PC-9 (cell line): ENCODE results near the gene MEF2C. TPM values are rescaled to one million over a fixed set of nuclear protein-coding genes. Genes with fewer than 3 reads are reported as not detected.

Experiments used
- BruUV-seq: library from RNA; stranded (reverse); fragments of 400-500 nt; replicated peaks from 2 replicates; lab custom pipeline; 2021; lab: Mats Ljungman, UMichigan
- CTCF ChIA-PET: fragments of 300-600 bp; sonication (Branson Sonifier 250); formaldehyde crosslinking; loops from one replicate; lab custom pipeline; 2022; ENCODE audit warnings: antibody characterized with exemption; lab: Charles Lee
- POLR2A ChIA-PET: fragments of 300-600 bp; sonication (Branson Sonifier 250); formaldehyde crosslinking; loops from one replicate; lab custom pipeline; 2022; ENCODE audit warnings: antibody characterized with exemption; ENCODE audit not compliant: unreplicated experiment; lab: Charles Lee
- DNase-seq, 2 experiments: peaks; one replicate each; pipeline versions ENCODE4 v3.0.0 to v3.0.0-alpha.2; 2015 to 2022; ENCODE audit warnings: mixed read lengths in 1 of 2
- H2AFZ ChIP-seq: fragments of 200-600 bp; sonication (generic); 2 replicates; pipeline ENCODE4 v1.8.1; 2017; ENCODE audit warnings: antibody characterized with exemption
- H3F3A ChIP-seq: fragments of 200-600 bp; sonication (generic); 2 replicates; pipeline ENCODE4 v1.8.1; 2017; ENCODE audit warnings: antibody characterized with exemption, mild to moderate bottlenecking, low read depth; ENCODE audit not compliant: insufficient read depth
- H3K27ac ChIP-seq: fragments of 200-600 bp; sonication (generic); 2 replicates; pipeline ENCODE4 v1.6.1; 2016; ENCODE audit warnings: mixed run types
- H3K27me3 ChIP-seq: fragments of 200-600 bp; sonication (generic); 2 replicates; pipeline ENCODE4 v1.6.1; 2016; ENCODE audit warnings: low read depth, mixed run types; ENCODE audit not compliant: insufficient read depth
- H3K36me3 ChIP-seq: fragments of 200-600 bp; sonication (generic); 2 replicates; pipeline ENCODE4 v1.6.1; 2016; ENCODE audit warnings: low read depth, mixed run types
- H3K4me1 ChIP-seq: fragments of 200-600 bp; sonication (generic); replicated peaks from 2 replicates; pipeline ENCODE4 v1.6.1; 2016; ENCODE audit warnings: mixed run types; ENCODE audit not compliant: insufficient read depth
- H3K4me2 ChIP-seq: fragments of 200-600 bp; sonication (generic); 2 replicates; pipeline ENCODE4 v1.6.1; 2017; ENCODE audit warnings: mixed run types
- H3K4me3 ChIP-seq: fragments of 200-600 bp; sonication (generic); 2 replicates; pipeline ENCODE4 v1.6.1; 2016; ENCODE audit warnings: mixed run types
- H3K79me2 ChIP-seq: fragments of 200-600 bp; sonication (generic); 2 replicates; pipeline ENCODE4 v1.6.1; 2017; ENCODE audit warnings: low read depth, mixed run types
- H3K9me2 ChIP-seq: fragments of 200-600 bp; sonication (generic); 2 replicates; pipeline ENCODE4 v1.8.1; 2017; ENCODE audit warnings: mild to moderate bottlenecking; ENCODE audit not compliant: insufficient read depth
- H3K9me3 ChIP-seq: fragments of 200-600 bp; sonication (generic); 2 replicates; pipeline ENCODE4 v1.8.1; 2016; ENCODE audit warnings: low read depth; ENCODE audit not compliant: insufficient read depth
- H4K20me1 ChIP-seq: fragments of 200-600 bp; sonication (generic); 2 replicates; pipeline ENCODE4 v1.8.1; 2017; ENCODE audit not compliant: insufficient read depth
- EZH2 ChIP-seq: fragments of 200-600 bp; sonication (generic); IDR thresholded peaks from 2 replicates; pipeline ENCODE4 v1.8.0; 2017; ENCODE audit warnings: antibody characterized with exemption, low read depth
- intact Hi-C: fragments of 100-400 bp; cut with micrococcal nuclease; formaldehyde crosslinking; loops from one replicate; pipeline ENCODE4 v1.10.0; 2022; ENCODE audit not compliant: unreplicated experiment
- total RNA-seq: library from RNA; stranded (reverse); gene quantifications from 2 replicates; pipeline ENCODE4 v1.2.3, GENCODE V29; 2021
- TF ChIP-seq, protein P1 (sequence below): fragments of 200-600 bp; sonication (generic); conservative IDR thresholded peaks from 2 replicates; pipeline ENCODE4 v1.6.1; 2017; ENCODE audit warnings: mixed run types, antibody characterized with exemption, mild to moderate bottlenecking, moderate library complexity

Gene MEF2C
- total RNA-seq, 1 experiment from 2014 or later, result 2.5 TPM

DNA sequence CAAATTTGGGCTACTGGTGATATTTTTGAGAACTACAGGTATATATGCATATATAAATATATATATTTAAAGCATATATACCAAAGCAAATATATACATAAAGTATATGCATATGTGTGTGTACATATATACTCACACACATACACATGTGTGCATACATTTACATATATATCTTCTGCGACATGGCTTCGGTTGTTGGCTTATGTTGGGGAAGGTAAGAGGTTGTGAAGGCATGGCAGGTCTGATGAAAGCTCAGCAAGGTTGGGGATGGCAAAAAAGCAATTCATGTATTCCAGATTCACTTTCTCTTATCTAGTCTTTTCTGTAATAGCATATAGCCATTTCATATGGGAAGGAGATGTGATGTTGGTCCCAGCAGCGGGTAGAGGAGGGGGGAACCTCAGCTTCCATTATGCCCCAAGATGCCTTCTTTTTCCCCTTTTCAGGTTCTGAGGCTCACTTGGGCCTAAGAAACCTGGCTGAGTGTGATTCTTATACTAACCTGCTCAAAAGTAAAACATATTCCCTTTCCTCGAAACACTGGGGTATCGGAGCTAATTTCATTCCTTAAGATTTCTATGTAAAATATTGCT, 201.7 kb downstream of the MEF2C start:
- H3K36me3 ChIP-seq, result no peaks in the 10 kb centered on the region
- H2AFZ ChIP-seq, result no peak overlapping the region
- no TSS peak for BruUV-seq
- H3K4me2 ChIP-seq, result no peak overlapping the region
- H3K27me3 ChIP-seq, result no peaks in the 10 kb centered on the region
- ChIA-PET CTCF (interaction anchor here (1.6 kb wide), 2 partner anchors 10 to 43 kb away, joined by 5 to 7 read pairs; no protein-coding TSS in a partner anchor), POLR2A (interaction anchor here (0.6 kb wide), 1 partner anchor 571 kb away, joined by 4 read pairs; no protein-coding TSS in a partner anchor)
- no peaks in the 10 kb centered on the region; the same call in 1 of the 2 replicates for H3F3A ChIP-seq
- DNase-seq, result no peak
- no peaks in the 10 kb centered on the region for H3K9me2 ChIP-seq
- no peak overlapping the region for H3K27ac ChIP-seq
- H3K4me3 ChIP-seq, result no peak overlapping the region
- H3K9me3 ChIP-seq, result no peaks in the 10 kb centered on the region
- peaks cover 10% of the 10 kb centered on the region for H3K4me1 ChIP-seq
- intact Hi-C loops, result loop anchor here (2.0 kb wide), 1 partner anchor 901 kb away; no protein-coding TSS in a partner anchor
- H3K79me2 ChIP-seq, result no peaks in the 10 kb centered on the region
- no peaks in the 10 kb centered on the region for H4K20me1 ChIP-seq
- TF ChIP-seq, protein P1, sequence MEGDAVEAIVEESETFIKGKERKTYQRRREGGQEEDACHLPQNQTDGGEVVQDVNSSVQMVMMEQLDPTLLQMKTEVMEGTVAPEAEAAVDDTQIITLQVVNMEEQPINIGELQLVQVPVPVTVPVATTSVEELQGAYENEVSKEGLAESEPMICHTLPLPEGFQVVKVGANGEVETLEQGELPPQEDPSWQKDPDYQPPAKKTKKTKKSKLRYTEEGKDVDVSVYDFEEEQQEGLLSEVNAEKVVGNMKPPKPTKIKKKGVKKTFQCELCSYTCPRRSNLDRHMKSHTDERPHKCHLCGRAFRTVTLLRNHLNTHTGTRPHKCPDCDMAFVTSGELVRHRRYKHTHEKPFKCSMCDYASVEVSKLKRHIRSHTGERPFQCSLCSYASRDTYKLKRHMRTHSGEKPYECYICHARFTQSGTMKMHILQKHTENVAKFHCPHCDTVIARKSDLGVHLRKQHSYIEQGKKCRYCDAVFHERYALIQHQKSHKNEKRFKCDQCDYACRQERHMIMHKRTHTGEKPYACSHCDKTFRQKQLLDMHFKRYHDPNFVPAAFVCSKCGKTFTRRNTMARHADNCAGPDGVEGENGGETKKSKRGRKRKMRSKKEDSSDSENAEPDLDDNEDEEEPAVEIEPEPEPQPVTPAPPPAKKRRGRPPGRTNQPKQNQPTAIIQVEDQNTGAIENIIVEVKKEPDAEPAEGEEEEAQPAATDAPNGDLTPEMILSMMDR, result no peak
- no peak for TF ChIP-seq EZH2

DNA sequence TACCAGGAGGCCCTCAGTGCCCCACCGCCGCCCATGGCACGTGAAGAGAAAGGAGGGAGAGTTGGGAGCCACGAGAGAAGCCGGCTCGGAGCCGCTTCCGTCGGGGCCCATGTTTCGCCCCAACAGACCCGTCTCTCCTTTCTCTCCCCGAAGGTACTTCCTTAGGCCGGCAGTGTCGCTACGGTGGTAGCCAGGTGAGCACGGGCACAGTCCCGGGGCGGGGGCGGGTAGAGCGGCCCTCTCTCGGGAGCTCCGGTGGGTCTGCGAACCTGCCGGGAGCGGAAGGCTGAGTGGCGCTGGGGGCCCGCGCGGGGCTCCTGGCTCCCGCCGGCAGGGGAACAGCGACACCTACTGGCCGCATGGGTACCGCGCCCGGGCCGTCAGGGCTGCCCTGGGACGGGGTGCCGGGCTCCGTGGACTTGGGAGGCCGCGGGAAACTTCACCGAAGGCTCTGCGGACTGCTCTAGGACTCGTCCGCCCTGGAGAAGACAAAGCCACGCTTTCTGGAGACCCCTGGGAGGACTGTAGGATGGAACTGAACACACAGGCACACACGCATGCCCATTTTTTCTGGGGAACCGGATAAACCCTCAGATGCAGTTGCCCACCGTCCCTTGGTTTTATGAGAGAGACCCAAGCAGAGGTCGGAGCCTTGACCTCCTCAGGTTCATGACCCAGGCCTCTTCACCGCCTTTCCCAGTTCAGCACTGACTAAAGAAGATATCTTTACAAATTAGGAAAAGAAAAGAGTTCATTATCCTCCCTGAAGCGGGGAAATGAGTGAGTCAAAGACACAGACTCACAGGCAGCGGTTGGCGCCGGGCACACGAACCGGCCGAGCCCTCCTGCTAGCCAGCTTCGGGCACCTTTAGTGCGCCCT, 202.5 kb downstream of the MEF2C start:
- Histone ChIP-seq H4K20me1 (no peaks in the 10 kb centered on the region), H3K4me3 (peak overlapping the region; percentile 71), H3K27ac (no peak overlapping the region), H3K79me2 (no peaks in the 10 kb centered on the region), H3K4me2 (peak overlapping the region; percentile 86), H3K36me3 (no peaks in the 10 kb centered on the region), H3K9me2 (no peaks in the 10 kb centered on the region), H3F3A (peaks cover 2% of the 10 kb centered on the region; the same call in 1 of the 2 replicates), H2AFZ (peak overlapping the region; percentile 98), H3K9me3 (no peaks in the 10 kb centered on the region), H3K27me3 (no peaks in the 10 kb centered on the region), H3K4me1 (peaks cover 10% of the 10 kb centered on the region)
- intact Hi-C loops, result loop anchor here (1.0 to 2.0 kb wide), 3 partner anchors 490 to 900 kb away; no protein-coding TSS in a partner anchor
- no TSS peak for BruUV-seq
- ChIA-PET POLR2A (no interaction called here), CTCF (interaction anchor here (0.8 to 1.6 kb wide), 4 partner anchors 9 to 899 kb away, joined by 3 to 7 read pairs (median 4); no protein-coding TSS in a partner anchor)
- no peak for TF ChIP-seq EZH2
- TF ChIP-seq, protein P1, result peak; percentile 93
- DNase-seq, result peak in 1 of 2 experiments; percentile 86

DNA sequence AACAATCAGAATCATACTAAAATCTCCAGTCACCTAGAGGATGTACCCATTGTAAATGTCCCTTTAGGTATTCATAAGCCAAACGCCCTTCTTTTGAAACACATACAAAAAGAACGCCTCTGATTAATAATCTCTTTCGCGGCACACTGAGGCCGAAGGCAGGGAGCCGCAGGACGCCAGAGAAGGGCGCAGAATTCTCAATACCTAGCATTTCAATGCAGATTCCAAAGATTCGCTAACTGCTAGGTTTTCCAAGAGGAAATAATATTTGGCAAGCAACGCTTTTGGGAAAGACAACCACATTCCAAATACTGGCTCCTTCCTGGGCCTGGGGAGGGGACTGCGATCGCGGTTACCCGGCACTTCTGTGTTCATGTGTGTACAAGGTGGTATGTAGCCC, 203.3 kb downstream of the MEF2C start:
- no peak overlapping the region for H3K27ac ChIP-seq
- no peaks in the 10 kb centered on the region for H3K79me2 ChIP-seq
- peaks cover 10% of the 10 kb centered on the region for H3K4me1 ChIP-seq
- no peaks in the 10 kb centered on the region for H3K9me2 ChIP-seq
- H2AFZ ChIP-seq, result no peak overlapping the region
- ChIA-PET CTCF (interaction anchor here (0.8 to 1.6 kb wide), 3 partner anchors 10 to 898 kb away, joined by 3 to 7 read pairs (median 4); no protein-coding TSS in a partner anchor), POLR2A (no interaction called here)
- H3K9me3 ChIP-seq, result no peaks in the 10 kb centered on the region
- no peaks in the 10 kb centered on the region for H3K27me3 ChIP-seq
- no TSS peak for BruUV-seq
- no peak overlapping the region for H3K4me3 ChIP-seq
- DNase-seq, result no peak
- H4K20me1 ChIP-seq, result no peaks in the 10 kb centered on the region
- TF ChIP-seq, protein P1, result no peak
- no peak for TF ChIP-seq EZH2
- peaks cover 8% of the 10 kb centered on the region for H3F3A ChIP-seq
- intact Hi-C loops, result loop anchor here (1.0 to 10.0 kb wide), 4 partner anchors 175 to 899 kb away; no protein-coding TSS in a partner anchor
- no peaks in the 10 kb centered on the region for H3K36me3 ChIP-seq
- H3K4me2 ChIP-seq, result peak overlapping the region; percentile 86; the same call in 1 of the 2 replicates
